GM12878 (cell line): ENCODE data around the gene NRM. TPM values are rescaled to one million over a fixed set of nuclear protein-coding genes. Genes with fewer than 3 reads are reported as not detected.

Experiments
- ATAC-seq: fragments of 200-7000 bp; cut with Tn5 transposase; 3 replicates; pipeline ENCODE4 v1.9.1; 2020; ENCODE audit warnings: mild to moderate bottlenecking, moderate library complexity
- BruUV-seq: library from RNA; stranded (reverse); fragments of 400-500 nt; replicated peaks from 2 replicates; lab custom pipeline; 2021; lab: Mats Ljungman, UMichigan
- CTCF ChIA-PET: fragments of 300-600 bp; sonication (Branson Sonifier 250); formaldehyde crosslinking; extraction: SDS; loops from one replicate; lab custom pipeline; 2021; ENCODE audit warnings: inconsistent platforms; lab: Yijun Ruan, JAX
- POLR2A ChIA-PET: fragments of 350-600 bp; formaldehyde crosslinking; extraction: SDS; loops from one replicate; lab custom pipeline; 2021; ENCODE audit warnings: inconsistent platforms; lab: Charles Lee
- RAD21 ChIA-PET: fragments of 300-600 bp; sonication (Branson Sonifier 250); formaldehyde crosslinking; loops from one replicate; lab custom pipeline; 2023; ENCODE audit warnings: antibody characterized with exemption; ENCODE audit not compliant: unreplicated experiment; lab: Charles Lee
- SMC1A ChIA-PET: fragments of 300-600 bp; sonication (Branson Sonifier 250); formaldehyde crosslinking; loops from one replicate; lab custom pipeline; 2023; ENCODE audit not compliant: unreplicated experiment, uncharacterized antibody; lab: Charles Lee
- DNase-seq: peaks from one replicate; pipeline ENCODE4 v3.0.0-alpha.2; 2011; ENCODE audit warnings: low read depth, low spot score
- FAIRE-seq: peaks from 3 replicates; lab custom pipeline; 2011; peaks lifted over from hg19 to GRCh38; lab: Jason Lieb, UNC
- H2AFZ ChIP-seq: 2 replicates; pipeline ENCODE4 v1.6.0; 2011; ENCODE audit warnings: low read depth, low read length, control low read depth; ENCODE audit not compliant: control insufficient read depth
- H3K27ac ChIP-seq: 2 replicates; pipeline ENCODE4 v1.5.1; 2011; ENCODE audit warnings: control low read depth; ENCODE audit not compliant: control insufficient read depth, insufficient read depth
- H3K27me3 ChIP-seq, 2 experiments: replicated peaks in 1 of 2; 2 replicates each; pipeline versions ENCODE4 v1.6.0 to v1.6.1; 2011; ENCODE audit warnings: low read length in 1 of 2; ENCODE audit not compliant: control insufficient read depth in 2 of 2, insufficient read depth in 2 of 2
- H3K36me3 ChIP-seq, 2 experiments: 2 replicates each; pipeline ENCODE4 v1.5.1; 2011; ENCODE audit warnings: low read length in 1 of 2; ENCODE audit not compliant: control insufficient read depth in 2 of 2, insufficient read depth in 2 of 2
- H3K4me1 ChIP-seq: 2 replicates; pipeline ENCODE4 v1.6.1; 2011; ENCODE audit warnings: mild to moderate bottlenecking, low read length, moderate library complexity, mixed read lengths; ENCODE audit not compliant: control insufficient read depth, insufficient read depth
- H3K4me2 ChIP-seq: 2 replicates; pipeline ENCODE4 v1.6.0; 2011; ENCODE audit warnings: control low read depth; ENCODE audit not compliant: control insufficient read depth, insufficient read depth
- H3K4me3 ChIP-seq: fragments of 200-600 bp; sonication (generic); 2 replicates; pipeline ENCODE4 v1.5.1; 2016
- H3K79me2 ChIP-seq: 2 replicates; pipeline ENCODE4 v1.6.0; 2011; ENCODE audit warnings: low read length; ENCODE audit not compliant: control insufficient read depth, insufficient read depth
- H3K9ac ChIP-seq: 2 replicates; pipeline ENCODE4 v1.8.0; 2011; ENCODE audit warnings: low read length, control low read depth, mixed read lengths; ENCODE audit not compliant: control insufficient read depth, insufficient read depth
- H3K9me3 ChIP-seq: replicated peaks from 3 replicates; pipeline ENCODE4 v1.5.1; 2011; ENCODE audit warnings: mild to moderate bottlenecking, low read length; ENCODE audit not compliant: control insufficient read depth, insufficient read depth
- H4K20me1 ChIP-seq: 2 replicates; pipeline ENCODE4 v1.6.0; 2011; ENCODE audit not compliant: control insufficient read depth, insufficient read depth
- BHLHE40 ChIP-seq, 2 experiments: fragments of 450-650 bp in 1 of 2; IDR thresholded peaks; 2 replicates each; pipeline ENCODE4 v1.6.1; 2011 to 2017; ENCODE audit warnings: low read depth in 2 of 2, borderline replicate concordance in 1 of 2, improper control_type of control experiment in 1 of 2, low read length in 1 of 2, mild to moderate bottlenecking in 1 of 2
- CBFB ChIP-seq: IDR thresholded peaks from 2 replicates; pipeline ENCODE4 v1.6.1; 2016; ENCODE audit warnings: antibody characterized with exemption, low read depth
- HDGF ChIP-seq: fragments of 450-650 bp; IDR thresholded peaks from 2 replicates; pipeline ENCODE4 v1.6.1; 2016; ENCODE audit warnings: antibody characterized with exemption
- IKZF1 ChIP-seq: fragments of 450-650 bp; conservative IDR thresholded peaks from 2 replicates; pipeline ENCODE4 v1.6.1; 2017; ENCODE audit warnings: antibody characterized with exemption, mild to moderate bottlenecking
- IRF4 ChIP-seq: IDR thresholded peaks from 2 replicates; pipeline ENCODE4 v1.6.1; 2011; ENCODE audit warnings: low read depth, low read length
- MXI1 ChIP-seq: fragments of 150-350 bp; IDR thresholded peaks from 2 replicates; pipeline ENCODE4 v1.6.1; 2011; ENCODE audit warnings: low read depth, mild to moderate bottlenecking, inconsistent platforms, low read length, improper control_type of control experiment
- POLR2A ChIP-seq: IDR thresholded peaks from 2 replicates; pipeline ENCODE4 v1.6.1; 2011; ENCODE audit warnings: low read depth, mild to moderate bottlenecking, low read length
- SMC3 ChIP-seq: IDR thresholded peaks from 2 replicates; pipeline ENCODE4 v1.6.1; 2011; ENCODE audit warnings: low read length, improper control_type of control experiment, borderline replicate concordance
- SREBF2 ChIP-seq: IDR thresholded peaks from 2 replicates; pipeline ENCODE4 v1.6.1; 2012; ENCODE audit warnings: mild to moderate bottlenecking, low read length
- TCF3 ChIP-seq: IDR thresholded peaks from 2 replicates; pipeline ENCODE4 v1.6.1; 2012; ENCODE audit warnings: low read depth, mild to moderate bottlenecking, low read length, borderline replicate concordance; ENCODE audit not compliant: insufficient read depth
- WGBS: methylation state at CpG from one replicate; pipeline ENCODE4 v1.1.6; 2016; ENCODE audit warnings: low lambda C conversion rate; ENCODE audit not compliant: insufficient replicate concordance, insufficient coverage; ENCODE audit errors: missing lambda C conversion rate; 5-methylcytosine and 5-hydroxymethylcytosine counted together
- in situ Hi-C: fragments of 300-500 bp; cut with MboI; formaldehyde crosslinking; loops from 9 replicates; pipeline ENCODE4 v1.14.3; 2018; ENCODE audit warnings: mixed read lengths
- intact Hi-C: fragments of 100-400 bp; cut with micrococcal nuclease; formaldehyde crosslinking; loops from one replicate; pipeline ENCODE4 v1.14.2; 2022; ENCODE audit not compliant: unreplicated experiment
- polyA plus RNA-seq, 11 experiments: library from polyadenylated mRNA; depleted of rRNA in 4 of 11; unstranded in 6 of 11; stranded (reverse) in 5 of 11; fragments of >200 nt; fragmentation: Nextera tagmentation in 4 of 11; fragmentation: Illumina TruSeq in 1 of 11; extraction: Ambion mirVana in 4 of 11; extraction: Trizol in 1 of 11; gene quantifications; 1 replicate in 1 of 11; 2 replicates in 10 of 11; pipeline versions ENCODE4 v1.2.1 to v1.2.3, GENCODE V29; 2011 to 2016; ENCODE audit warnings: inconsistent platforms in 2 of 11, missing spikeins in 2 of 11, low read depth in 1 of 11
- total RNA-seq, 4 experiments: library from RNA; depleted of rRNA in 3 of 4; stranded (reverse); fragments of >200 nt in 3 of 4; fragmentation: Illumina TruSeq in 1 of 4; extraction: Trizol in 1 of 4; gene quantifications; 2 replicates each; pipeline versions ENCODE4 v1.2.1 to v1.2.3, GENCODE V29; 2013 to 2021
- TF ChIP-seq, protein P1 (sequence below): fragments of 450-650 bp; conservative IDR thresholded peaks from 2 replicates; pipeline ENCODE4 v1.6.1; 2017; ENCODE audit warnings: mild to moderate bottlenecking, moderate library complexity
- TF ChIP-seq, protein P2 (sequence below): fragments of 450-650 bp; IDR thresholded peaks from 2 replicates; pipeline ENCODE4 v1.6.1; 2017; ENCODE audit warnings: mild to moderate bottlenecking, moderate library complexity
- TF ChIP-seq, protein P3 (sequence below): fragments of 450-650 bp; IDR thresholded peaks from 2 replicates; pipeline ENCODE4 v1.6.1; 2016; ENCODE audit warnings: mild to moderate bottlenecking

The NRM gene
- total and polyA plus RNA-seq, 10 of the 15 experiments (the other 5 are each of a cell fraction or from before 2014, with no cell fraction given) = 15.4 to 46.7 (median 29.0) TPM

DNA sequence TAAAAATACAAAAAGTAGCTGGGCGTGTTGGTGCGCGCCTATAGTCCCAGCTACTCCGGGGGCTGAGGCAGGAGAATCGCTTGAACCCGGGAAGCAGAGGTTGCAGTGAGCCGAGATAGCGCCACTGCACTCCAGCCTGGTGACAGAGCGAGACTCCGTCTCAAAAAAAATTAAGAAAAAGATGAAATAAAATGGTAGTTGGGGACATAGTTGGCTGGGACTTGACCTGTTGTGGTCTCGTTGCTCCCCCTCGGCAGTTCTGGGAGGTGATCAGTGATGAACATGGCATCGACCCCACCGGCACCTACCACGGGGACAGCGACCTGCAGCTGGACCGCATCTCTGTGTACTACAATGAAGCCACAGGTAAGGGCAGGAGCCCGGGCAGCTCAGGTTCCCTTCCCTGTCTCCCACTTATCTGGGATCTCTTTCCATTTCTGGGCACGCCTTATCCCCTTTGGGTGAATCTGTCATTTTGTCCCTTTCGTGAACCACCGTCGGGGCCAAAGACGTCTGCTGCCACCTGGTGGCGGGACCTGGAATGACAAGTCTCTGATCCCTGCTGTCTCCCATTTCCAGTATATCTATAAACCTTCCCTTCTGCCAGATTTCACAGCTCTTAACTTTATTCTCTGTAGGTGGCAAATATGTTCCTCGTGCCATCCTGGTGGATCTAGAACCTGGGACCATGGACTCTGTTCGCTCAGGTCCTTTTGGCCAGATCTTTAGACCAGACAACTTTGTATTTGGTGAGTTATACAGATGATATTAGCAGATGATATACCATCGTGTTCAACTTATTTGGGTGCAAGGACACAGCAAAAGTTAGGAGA, 31.7 kb upstream of the NRM start:
- H3K27me3 ChIP-seq = no peaks in the 10 kb centered on the region
- H3K36me3 ChIP-seq = peaks cover 21 to 24% of the 10 kb centered on the region in 2 experiments
- in situ Hi-C loops = no loop called here
- RAD21 ChIA-PET = interaction anchor here (1.0 to 11.2 kb wide), 11 partner anchors 10 to 365 kb away, joined by 3 to 209 read pairs (median 10); partner anchors contain the start of genes DHX16, NRM and VARS2
- ATAC-seq (0 out of 3 replicates have a peak, but pooled peaks have one; percentile 0), FAIRE-seq (peak; percentile 77), DNase-seq (no peak)
- no TSS peak for BruUV-seq
- H3K79me2 ChIP-seq = peaks cover 76% of the 10 kb centered on the region
- no peaks in the 10 kb centered on the region for H3K9me3 ChIP-seq
- H3K27ac ChIP-seq = peak overlapping the region; percentile 67
- H3K9ac ChIP-seq = peak overlapping the region; percentile 86
- WGBS = under 1% methylated on average over 27 of the region's 27 CpGs
- peaks cover 12% of the 10 kb centered on the region for H3K4me1 ChIP-seq
- H2AFZ ChIP-seq = no peak overlapping the region
- intact Hi-C loops = loop anchor here (1.0 kb wide), 1 partner anchor 43 kb away; no protein-coding TSS in a partner anchor
- peaks cover 10% of the 10 kb centered on the region for H4K20me1 ChIP-seq
- CTCF ChIA-PET = interaction anchor here (0.7 to 22.7 kb wide), 30 partner anchors 9 to 240 kb away, joined by 3 to 487 read pairs (median 6); partner anchors contain the start of genes DHX16, NRM and VARS2
- H3K4me3 ChIP-seq = peak overlapping the region; percentile 88
- SMC1A ChIA-PET = interaction anchor here (0.6 to 17.7 kb wide), 17 partner anchors 9 to 357 kb away, joined by 3 to 265 read pairs (median 4); partner anchors contain the start of genes DHX16 and MRPS18B
- POLR2A ChIA-PET = interaction anchor here (0.5 to 11.6 kb wide), 8 partner anchors 10 to 158 kb away, joined by 3 to 200 read pairs (median 5); partner anchors contain the start of gene NRM
- peak overlapping the region; percentile 81 for H3K4me2 ChIP-seq
- TF ChIP-seq MXI1 (0 out of 2 replicates have a peak, but pooled peaks have one; percentile 34), CBFB (no peak), SMC3 (peak; percentile 92), BHLHE40 (IDR thresholded peaks at IDR 0.05; ENCODE audit: borderline replicate concordance in 1 of 2, low read depth in 2 of 2, low read length in 1 of 2) (0 out of 4 replicates have a peak, but pooled peaks of 1 of the 2 experiments have one; percentile 7), IRF4 (0 out of 2 replicates have a peak, but pooled peaks have one; percentile 6), HDGF (peak; percentile 81; the same call in 1 of the 2 replicates), POLR2A (no peak; the same call in 1 of the 2 replicates), TCF3 (0 out of 2 replicates have a peak, but pooled peaks have one; percentile 17), IKZF1 (peak; percentile 64), SREBF2 (no peak)
- TF ChIP-seq, protein P1, sequence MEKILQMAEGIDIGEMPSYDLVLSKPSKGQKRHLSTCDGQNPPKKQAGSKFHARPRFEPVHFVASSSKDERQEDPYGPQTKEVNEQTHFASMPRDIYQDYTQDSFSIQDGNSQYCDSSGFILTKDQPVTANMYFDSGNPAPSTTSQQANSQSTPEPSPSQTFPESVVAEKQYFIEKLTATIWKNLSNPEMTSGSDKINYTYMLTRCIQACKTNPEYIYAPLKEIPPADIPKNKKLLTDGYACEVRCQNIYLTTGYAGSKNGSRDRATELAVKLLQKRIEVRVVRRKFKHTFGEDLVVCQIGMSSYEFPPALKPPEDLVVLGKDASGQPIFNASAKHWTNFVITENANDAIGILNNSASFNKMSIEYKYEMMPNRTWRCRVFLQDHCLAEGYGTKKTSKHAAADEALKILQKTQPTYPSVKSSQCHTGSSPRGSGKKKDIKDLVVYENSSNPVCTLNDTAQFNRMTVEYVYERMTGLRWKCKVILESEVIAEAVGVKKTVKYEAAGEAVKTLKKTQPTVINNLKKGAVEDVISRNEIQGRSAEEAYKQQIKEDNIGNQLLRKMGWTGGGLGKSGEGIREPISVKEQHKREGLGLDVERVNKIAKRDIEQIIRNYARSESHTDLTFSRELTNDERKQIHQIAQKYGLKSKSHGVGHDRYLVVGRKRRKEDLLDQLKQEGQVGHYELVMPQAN = peak; percentile 40
- TF ChIP-seq, protein P2, sequence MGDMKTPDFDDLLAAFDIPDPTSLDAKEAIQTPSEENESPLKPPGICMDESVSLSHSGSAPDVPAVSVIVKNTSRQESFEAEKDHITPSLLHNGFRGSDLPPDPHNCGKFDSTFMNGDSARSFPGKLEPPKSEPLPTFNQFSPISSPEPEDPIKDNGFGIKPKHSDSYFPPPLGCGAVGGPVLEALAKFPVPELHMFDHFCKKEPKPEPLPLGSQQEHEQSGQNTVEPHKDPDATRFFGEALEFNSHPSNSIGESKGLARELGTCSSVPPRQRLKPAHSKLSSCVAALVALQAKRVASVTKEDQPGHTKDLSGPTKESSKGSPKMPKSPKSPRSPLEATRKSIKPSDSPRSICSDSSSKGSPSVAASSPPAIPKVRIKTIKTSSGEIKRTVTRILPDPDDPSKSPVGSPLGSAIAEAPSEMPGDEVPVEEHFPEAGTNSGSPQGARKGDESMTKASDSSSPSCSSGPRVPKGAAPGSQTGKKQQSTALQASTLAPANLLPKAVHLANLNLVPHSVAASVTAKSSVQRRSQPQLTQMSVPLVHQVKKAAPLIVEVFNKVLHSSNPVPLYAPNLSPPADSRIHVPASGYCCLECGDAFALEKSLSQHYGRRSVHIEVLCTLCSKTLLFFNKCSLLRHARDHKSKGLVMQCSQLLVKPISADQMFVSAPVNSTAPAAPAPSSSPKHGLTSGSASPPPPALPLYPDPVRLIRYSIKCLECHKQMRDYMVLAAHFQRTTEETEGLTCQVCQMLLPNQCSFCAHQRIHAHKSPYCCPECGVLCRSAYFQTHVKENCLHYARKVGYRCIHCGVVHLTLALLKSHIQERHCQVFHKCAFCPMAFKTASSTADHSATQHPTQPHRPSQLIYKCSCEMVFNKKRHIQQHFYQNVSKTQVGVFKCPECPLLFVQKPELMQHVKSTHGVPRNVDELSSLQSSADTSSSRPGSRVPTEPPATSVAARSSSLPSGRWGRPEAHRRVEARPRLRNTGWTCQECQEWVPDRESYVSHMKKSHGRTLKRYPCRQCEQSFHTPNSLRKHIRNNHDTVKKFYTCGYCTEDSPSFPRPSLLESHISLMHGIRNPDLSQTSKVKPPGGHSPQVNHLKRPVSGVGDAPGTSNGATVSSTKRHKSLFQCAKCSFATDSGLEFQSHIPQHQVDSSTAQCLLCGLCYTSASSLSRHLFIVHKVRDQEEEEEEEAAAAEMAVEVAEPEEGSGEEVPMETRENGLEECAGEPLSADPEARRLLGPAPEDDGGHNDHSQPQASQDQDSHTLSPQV = no peak
- TF ChIP-seq, protein P3, sequence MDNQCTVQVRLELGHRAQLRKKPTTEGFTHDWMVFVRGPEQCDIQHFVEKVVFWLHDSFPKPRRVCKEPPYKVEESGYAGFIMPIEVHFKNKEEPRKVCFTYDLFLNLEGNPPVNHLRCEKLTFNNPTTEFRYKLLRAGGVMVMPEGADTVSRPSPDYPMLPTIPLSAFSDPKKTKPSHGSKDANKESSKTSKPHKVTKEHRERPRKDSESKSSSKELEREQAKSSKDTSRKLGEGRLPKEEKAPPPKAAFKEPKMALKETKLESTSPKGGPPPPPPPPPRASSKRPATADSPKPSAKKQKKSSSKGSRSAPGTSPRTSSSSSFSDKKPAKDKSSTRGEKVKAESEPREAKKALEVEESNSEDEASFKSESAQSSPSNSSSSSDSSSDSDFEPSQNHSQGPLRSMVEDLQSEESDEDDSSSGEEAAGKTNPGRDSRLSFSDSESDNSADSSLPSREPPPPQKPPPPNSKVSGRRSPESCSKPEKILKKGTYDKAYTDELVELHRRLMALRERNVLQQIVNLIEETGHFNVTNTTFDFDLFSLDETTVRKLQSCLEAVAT = peak; percentile 48; the same call in 1 of the 2 replicates
